Colon (tissue), 2 donors: ENCODE measurements around the gene LCE5A.
"Not testable (repeated sequence)": the region's sequence is repeated elsewhere in the genome, so short reads cannot be mapped to it uniquely, and the experiment has no call there.

Experiments
- FAIRE-seq: peaks from 2 replicates; lab custom pipeline; 2012; peaks lifted over from hg19 to GRCh38; lab: Jason Lieb, UNC
- donor health status: control.
- donor health status: control.

The LCE5A gene

GRCh38 chr1:152510503-152510902 lies at the start of gene LCE5A:
Gene LCE5A, plus strand, starts transcription at chr1:152510803. Its CDS starts 732 bp downstream, at chr1:152511535.
- no peak for FAIRE-seq

- FAIRE-seq: no peak
Observed at GRCh38 chr1:152461544-152461943, 49.1 kb upstream of the LCE5A start.

- FAIRE-seq: no peak
Observed at GRCh38 chr1:152462636-152463035, 48.0 kb upstream of the LCE5A start.

GRCh38 chr1:152466217-152466616 lies 44.4 kb upstream of the LCE5A start:
- peak; percentile 55 for FAIRE-seq

DNA sequence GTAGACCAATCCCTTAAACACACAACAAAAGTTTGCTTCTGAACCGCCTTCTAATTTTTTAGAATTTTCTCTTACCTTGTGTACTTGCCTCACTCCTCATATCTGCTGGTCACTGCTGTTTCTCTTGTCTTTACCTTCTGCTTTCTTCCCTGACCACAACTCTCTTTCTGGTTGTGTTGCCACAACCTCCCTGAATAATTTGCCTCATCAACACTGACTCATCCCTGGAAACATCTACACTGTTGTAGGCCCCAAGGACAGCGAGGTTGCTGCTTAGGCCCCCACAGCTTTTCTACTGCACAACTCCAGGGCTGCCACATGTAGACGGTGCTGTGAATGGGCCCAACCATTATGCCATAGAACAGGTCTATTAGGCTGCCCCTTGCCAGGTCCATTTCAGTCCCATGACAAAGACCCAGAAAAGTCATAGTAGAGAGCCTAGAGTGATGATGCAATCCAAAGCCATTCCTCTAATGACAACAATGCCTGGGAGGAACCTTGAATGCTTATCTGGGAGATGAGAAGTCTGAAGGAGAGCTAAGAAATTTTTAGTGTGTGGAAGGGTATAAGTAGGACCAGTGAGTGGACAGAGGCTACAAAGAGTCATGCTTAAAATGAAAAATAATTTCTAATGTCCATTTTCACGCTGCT lies 36.6 kb upstream of the LCE5A start:
- no peak for FAIRE-seq

DNA sequence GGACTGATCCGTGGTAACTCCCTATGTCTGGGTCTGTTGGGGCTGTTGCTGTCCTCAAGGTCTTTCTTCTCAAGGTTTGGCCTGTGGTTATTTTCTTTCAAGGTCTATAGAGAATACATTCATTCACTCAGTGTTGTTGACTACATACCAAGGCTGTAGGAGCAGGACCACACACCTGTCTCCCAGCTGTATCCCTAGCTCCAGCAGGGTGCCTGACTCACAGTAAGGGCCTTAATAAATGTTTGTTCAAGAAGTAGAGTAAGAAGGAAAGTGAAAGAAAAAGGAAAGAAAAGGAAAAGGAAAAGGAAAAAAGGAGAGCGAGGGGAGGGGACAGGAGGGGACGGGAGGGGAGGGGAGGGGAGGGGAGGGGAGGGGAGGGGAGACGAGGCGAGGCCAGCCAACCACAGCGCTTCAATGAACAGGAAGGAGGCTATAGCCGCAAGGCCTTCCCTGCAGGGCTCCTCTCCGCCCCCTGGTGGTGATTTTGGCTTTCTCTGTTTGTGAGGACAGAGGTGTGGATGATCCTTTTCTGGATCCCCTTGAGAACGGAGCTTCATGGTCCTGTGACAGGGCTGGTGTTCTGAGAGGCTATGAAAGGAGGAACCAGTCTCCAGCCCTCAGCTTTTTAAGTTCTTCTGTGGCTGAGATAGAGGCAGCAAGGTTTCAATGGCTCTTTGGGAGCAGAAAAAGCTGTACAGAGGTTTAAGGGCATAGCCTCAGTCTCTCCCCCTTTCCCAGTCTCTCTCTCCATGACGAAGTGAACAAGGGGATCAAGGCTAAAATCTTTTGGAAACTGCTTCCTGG lies 30.6 kb upstream of the LCE5A start:
- no peak for FAIRE-seq

DNA sequence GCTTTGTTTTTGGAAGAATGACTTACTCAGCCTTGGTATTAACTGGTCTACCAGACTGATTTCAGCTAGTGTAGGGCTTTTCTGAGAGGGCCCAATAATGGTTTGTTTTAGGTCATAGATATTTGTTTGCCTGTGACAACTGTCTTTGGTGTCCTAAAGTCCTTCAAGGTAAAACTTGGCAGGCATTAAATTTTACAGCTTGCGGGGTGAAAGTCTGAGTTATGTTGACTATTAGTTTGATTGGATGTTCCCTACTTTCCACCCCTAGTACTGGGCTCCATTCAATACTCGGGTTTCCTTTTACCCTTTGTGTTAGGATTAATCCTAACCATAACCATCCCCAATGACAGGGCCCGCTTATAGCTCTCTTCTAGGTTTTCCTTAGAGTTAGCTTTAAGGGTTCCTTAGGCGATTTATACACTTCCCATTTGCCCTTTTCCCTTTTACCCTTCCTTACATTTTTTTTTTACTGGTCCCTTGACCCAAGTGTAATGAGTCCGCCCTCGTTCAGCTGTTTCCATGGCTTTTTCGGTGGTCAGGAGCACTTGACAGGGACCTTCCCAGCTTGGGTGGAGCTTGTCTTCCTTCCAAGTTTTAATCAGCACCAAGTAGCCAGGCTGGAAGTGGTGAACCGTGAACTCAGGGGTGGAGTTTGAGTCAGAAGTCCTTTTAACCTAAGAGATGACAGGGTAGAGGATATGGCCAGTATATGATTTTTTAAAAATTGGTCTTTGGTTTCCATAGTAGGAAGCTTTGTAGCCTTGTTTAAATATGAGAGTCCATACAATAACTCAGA lies 28.5 kb upstream of the LCE5A start:
- FAIRE-seq: no peak

DNA sequence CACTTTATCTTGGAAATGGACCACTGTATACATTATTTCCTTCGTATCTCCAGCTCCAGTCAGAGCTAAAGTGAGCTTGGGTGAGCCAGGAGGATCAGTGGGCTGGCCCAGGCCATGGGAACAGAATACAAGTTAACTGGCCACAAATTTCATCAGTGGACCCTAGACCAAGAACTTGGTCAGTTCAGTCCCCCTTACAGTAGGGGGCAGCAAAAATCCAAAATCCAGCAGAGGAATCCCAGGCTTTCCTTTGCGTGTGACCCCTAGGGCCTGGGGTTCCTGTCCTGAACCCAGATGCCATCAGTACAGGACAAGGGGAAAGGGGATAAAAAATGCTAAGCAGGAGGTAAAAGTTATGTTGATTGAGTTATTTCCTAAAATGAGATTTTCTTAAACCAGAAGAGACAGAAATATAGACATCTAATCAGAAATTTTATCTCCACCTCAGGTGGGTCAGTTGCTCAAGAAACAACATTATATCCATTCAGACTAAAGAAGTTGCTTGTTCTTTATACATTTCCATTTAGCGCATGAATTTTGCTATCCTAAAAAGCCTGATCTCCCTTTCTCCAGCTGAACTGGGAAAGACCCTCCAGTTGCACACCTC lies 24.1 kb upstream of the LCE5A start:
- FAIRE-seq: no peak

GRCh38 chr1:152487871-152488270 lies 22.7 kb upstream of the LCE5A start:
- FAIRE-seq: no peak

DNA sequence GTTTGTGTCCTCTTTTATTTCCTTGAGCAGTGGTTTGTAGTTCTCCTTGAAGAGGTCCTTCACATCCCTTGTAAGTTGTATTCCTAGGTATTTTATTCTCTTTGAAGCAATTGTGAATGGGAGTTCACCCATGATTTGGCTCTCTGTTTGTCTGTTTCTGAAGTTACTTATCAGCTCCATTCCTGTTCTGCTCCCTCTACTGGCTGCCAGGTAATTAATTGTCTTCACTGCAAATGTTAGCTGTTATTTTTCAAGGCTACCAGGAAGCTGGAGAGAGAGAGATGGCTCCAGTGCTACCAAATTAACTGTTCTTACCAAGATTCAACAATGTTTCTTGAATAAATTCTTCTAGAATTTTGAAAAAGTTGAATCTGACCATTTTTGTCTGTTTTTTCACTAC lies 19.1 kb upstream of the LCE5A start:
- not testable (repeated sequence) for FAIRE-seq

DNA sequence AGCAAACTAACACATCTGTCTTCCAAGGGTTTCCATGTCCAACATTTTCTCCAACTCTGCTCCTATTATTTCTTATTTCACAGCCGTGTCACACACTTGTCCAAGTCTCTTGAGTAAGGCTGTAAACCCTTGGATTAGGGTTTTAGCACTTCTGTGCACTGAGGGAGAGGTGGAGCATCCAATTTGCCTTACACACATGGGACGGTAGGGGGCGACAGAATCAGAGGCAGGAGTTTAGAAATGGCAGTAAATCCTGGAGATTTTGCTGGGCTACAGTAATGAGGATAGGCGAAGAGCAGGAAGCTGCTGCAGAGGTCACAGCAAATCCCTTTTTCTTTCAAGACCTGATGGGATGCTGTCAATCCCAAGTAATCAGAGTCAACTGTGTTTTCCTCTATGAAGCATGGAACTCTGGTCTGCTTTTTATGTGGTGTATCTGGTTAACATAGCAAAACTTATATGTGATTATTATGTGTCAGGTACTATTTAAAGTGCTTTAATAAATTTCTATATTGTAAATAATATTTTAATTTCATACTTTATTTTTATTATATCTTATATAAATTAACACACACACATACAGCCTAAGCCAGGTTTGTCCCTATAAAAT lies 15.4 kb upstream of the LCE5A start:
- FAIRE-seq: no peak

GRCh38 chr1:152497273-152497672 lies 13.3 kb upstream of the LCE5A start:
- no peak for FAIRE-seq

- no peak for FAIRE-seq
Observed at GRCh38 chr1:152501704-152502103, 8.9 kb upstream of the LCE5A start.

DNA sequence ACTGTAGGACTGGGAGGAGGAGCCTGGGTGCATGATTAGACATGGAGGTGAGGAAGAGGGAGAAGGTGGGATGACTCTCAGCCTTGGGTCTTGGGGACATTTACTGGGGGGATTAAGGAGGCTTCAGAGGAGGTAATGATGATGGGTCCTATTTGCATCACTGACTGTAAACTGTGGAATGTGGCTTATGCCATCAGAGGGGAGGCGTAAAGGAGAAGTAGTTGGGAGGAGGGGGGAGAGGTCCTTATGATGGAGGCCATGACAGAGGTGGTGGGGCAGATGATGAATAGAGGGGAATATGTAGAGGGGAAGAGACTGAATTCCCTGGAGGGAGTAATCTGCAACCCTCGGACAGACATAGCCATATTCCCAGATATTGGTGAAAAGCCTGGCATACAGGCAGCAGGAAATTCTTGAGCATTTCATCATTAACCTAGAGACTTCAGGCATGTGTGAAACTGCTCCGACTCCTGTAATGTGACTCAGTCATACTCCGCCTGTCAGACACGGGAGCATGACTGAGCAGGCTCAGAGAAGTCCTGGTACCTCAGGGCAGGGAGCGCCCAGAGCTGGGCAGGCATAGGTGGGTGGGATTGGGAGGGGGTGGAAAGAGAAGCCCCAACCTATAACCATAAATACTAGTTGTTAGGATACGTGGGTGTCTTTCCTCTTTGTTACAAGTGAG lies 8.0 kb upstream of the LCE5A start:
- FAIRE-seq: no peak

- FAIRE-seq: no peak
Observed at GRCh38 chr1:152505083-152505482, 5.5 kb upstream of the LCE5A start.

GRCh38 chr1:152506899-152507498 lies 3.6 kb upstream of the LCE5A start:
- no peak for FAIRE-seq

GRCh38 chr1:152511596-152511995 lies 993 bp downstream of the LCE5A start:
- no peak for FAIRE-seq

- no peak for FAIRE-seq
Observed at GRCh38 chr1:152513081-152513480, 2.5 kb downstream of the LCE5A start.

GRCh38 chr1:152514715-152515433 lies 4.3 kb downstream of the LCE5A start:
- no peak for FAIRE-seq

- no peak for FAIRE-seq
Observed at GRCh38 chr1:152515434-152515783, 4.8 kb downstream of the LCE5A start.
